Lung microvascular endothelial cell (primary cell): ENCODE measurements around the gene ICAM4. TPM values are rescaled to one million over a fixed set of nuclear protein-coding genes. Genes with fewer than 3 reads are reported as not detected.
"Not testable (repeated sequence)": the region's sequence is repeated elsewhere in the genome, so short reads cannot be mapped to it uniquely, and the experiment has no call there.

Source experiments
- DNase-seq, 2 donors: peaks; one replicate each; pipeline versions ENCODE4 v3.0.0 to v3.0.0-alpha.2; 2010; ENCODE audit warnings: low read depth in 2 of 2
- total RNA-seq: library from RNA; depleted of rRNA; stranded (reverse); fragments of >200 nt; gene quantifications from 2 replicates; pipeline ENCODE4 v1.2.1, GENCODE V29; 2014

Gene ICAM4
- total RNA-seq, result 0.22 TPM in 1 of 2 replicates, not detected in the other

GRCh38 chr19:10286803-10287737 is at the start of gene ICAM4:
Gene ICAM4 (plus strand): TSS chr19:10286955. CDS start chr19:10287013, 58 bp downstream.
- peak; percentile 53 to 77 for DNase-seq

- no peak for DNase-seq
Measured at GRCh38 chr19:10237702-10238101, 49.1 kb upstream of the ICAM4 start.

GRCh38 chr19:10238172-10238783 is 48.5 kb upstream of the ICAM4 start:
- DNase-seq, result no peak

GRCh38 chr19:10241826-10242449 is 44.8 kb upstream of the ICAM4 start:
- not testable (repeated sequence) for DNase-seq

- no peak for DNase-seq
Measured at GRCh38 chr19:10243606-10244005, 43.1 kb upstream of the ICAM4 start.

GRCh38 chr19:10245189-10245939 is 41.4 kb upstream of the ICAM4 start:
- DNase-seq, result no peak

GRCh38 chr19:10246511-10246910 is 40.2 kb upstream of the ICAM4 start:
- DNase-seq, result no peak

GRCh38 chr19:10251792-10252694 is 34.7 kb upstream of the ICAM4 start, which contains the start of gene MRPL4:
Gene MRPL4 (plus strand): TSS chr19:10252214. CDS start chr19:10252254, 40 bp downstream.
- DNase-seq, result peak; percentile 99

GRCh38 chr19:10252707-10253106 is 34.0 kb upstream of the ICAM4 start:
- no peak for DNase-seq

GRCh38 chr19:10254244-10254643 is 32.5 kb upstream of the ICAM4 start:
- no peak for DNase-seq

- peak in 1 of 2 donors; percentile 23 for DNase-seq
Measured at GRCh38 chr19:10255358-10255757, 31.4 kb upstream of the ICAM4 start.

GRCh38 chr19:10256551-10256950 is 30.2 kb upstream of the ICAM4 start:
- no peak for DNase-seq

- no peak for DNase-seq
Measured at GRCh38 chr19:10256970-10257615, 29.7 kb upstream of the ICAM4 start.

- DNase-seq, result no peak
Measured at GRCh38 chr19:10258080-10258710, 28.6 kb upstream of the ICAM4 start.

GRCh38 chr19:10259162-10259905 is 27.4 kb upstream of the ICAM4 start:
- peak; percentile 90 to 93 for DNase-seq

- DNase-seq, result no peak
Measured at GRCh38 chr19:10260141-10260584, 26.6 kb upstream of the ICAM4 start.

GRCh38 chr19:10262771-10263170 is 24.0 kb upstream of the ICAM4 start:
- DNase-seq, result no peak

GRCh38 chr19:10266706-10267105 is 20.0 kb upstream of the ICAM4 start:
- DNase-seq, result no peak
